Ishikawa (cell line): ENCODE results near the gene KRTAP23-1.

ENCODE experiments used
- CEBPB ChIP-seq: IDR thresholded peaks from 2 replicates; pipeline ENCODE4 v1.6.1; 2012
- CREB1 ChIP-seq: IDR thresholded peaks from 2 replicates; pipeline ENCODE4 v1.6.1; 2012; ENCODE audit warnings: low read depth
- EGR1 ChIP-seq: IDR thresholded peaks from 2 replicates; pipeline ENCODE4 v1.6.1; 2012
- EP300 ChIP-seq: IDR thresholded peaks from 2 replicates; pipeline ENCODE4 v1.6.1; 2012; ENCODE audit warnings: borderline replicate concordance
- FOXM1 ChIP-seq: IDR thresholded peaks from 2 replicates; pipeline ENCODE4 v1.6.1; 2012; ENCODE audit warnings: low read depth, borderline replicate concordance
- MAX ChIP-seq: IDR thresholded peaks from 2 replicates; pipeline ENCODE4 v1.6.1; 2012
- NFIC ChIP-seq: IDR thresholded peaks from 2 replicates; pipeline ENCODE4 v1.6.1; 2012
- RAD21 ChIP-seq: IDR thresholded peaks from 2 replicates; pipeline ENCODE4 v1.6.1; 2012; ENCODE audit warnings: low read depth
- REST ChIP-seq: IDR thresholded peaks from 2 replicates; pipeline ENCODE4 v1.6.1; 2012; ENCODE audit warnings: low read depth, mild to moderate bottlenecking
- TAF1 ChIP-seq: IDR thresholded peaks from 2 replicates; pipeline ENCODE4 v1.6.1; 2012; ENCODE audit warnings: low read depth, mild to moderate bottlenecking
- TCF12 ChIP-seq: IDR thresholded peaks from 2 replicates; pipeline ENCODE4 v1.6.1; 2012; ENCODE audit warnings: low read depth
- YY1 ChIP-seq: IDR thresholded peaks from 2 replicates; pipeline ENCODE4 v1.6.1; 2012; ENCODE audit warnings: low read depth
- ZBTB7A ChIP-seq: IDR thresholded peaks from 2 replicates; pipeline ENCODE4 v1.6.1; 2012; ENCODE audit warnings: low read depth
- TF ChIP-seq, protein P1 (sequence below): IDR thresholded peaks from 2 replicates; pipeline ENCODE4 v1.6.1; 2012

GRCh38 chr21:30372139-30372770 lies 23.8 kb upstream of the KRTAP23-1 start, which contains the start of gene KRTAP13-2:
- TF ChIP-seq MAX (no peak), EP300 (no peak), REST (no peak), CEBPB (no peak), FOXM1 (no peak), YY1 (no peak), TAF1 (no peak), TCF12 (no peak), CREB1 (no peak), EGR1 (no peak), NFIC (no peak), RAD21 (no peak), ZBTB7A (no peak)
- TF ChIP-seq, protein P1, sequence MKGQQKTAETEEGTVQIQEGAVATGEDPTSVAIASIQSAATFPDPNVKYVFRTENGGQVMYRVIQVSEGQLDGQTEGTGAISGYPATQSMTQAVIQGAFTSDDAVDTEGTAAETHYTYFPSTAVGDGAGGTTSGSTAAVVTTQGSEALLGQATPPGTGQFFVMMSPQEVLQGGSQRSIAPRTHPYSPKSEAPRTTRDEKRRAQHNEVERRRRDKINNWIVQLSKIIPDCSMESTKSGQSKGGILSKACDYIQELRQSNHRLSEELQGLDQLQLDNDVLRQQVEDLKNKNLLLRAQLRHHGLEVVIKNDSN, result no peak
